ENCODE data around the gene OR8D4.
"Not testable (repeated sequence)": the region's sequence is repeated elsewhere in the genome, so short reads cannot be mapped to it uniquely, and the experiment has no call there.

OR8D4 gene

DNA sequence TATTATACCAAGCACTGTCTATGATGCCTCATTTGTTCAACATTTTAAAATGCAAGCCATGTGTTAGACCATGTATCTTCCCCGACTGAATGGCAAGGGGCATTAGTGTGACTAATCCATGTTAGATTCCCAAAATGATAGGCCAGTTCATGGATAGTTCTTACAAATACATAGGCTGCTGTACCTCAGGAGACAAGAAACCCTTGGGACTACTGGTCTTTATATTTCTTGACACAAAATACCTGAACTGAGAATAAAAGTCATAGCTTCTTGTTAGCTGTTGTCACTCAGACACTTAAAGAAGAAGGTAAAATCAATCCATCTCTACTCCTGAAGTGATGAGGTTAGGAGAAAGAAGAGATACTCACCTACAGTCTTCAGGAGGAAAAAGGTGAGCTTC, at the start of gene OR8D4:
Gene OR8D4, plus strand, starts transcription at position 301 of the 400 bp plus-strand sequence. CDS start 4,265 bp downstream, outside the sequence.
- no peak within 1 kb of the TSS for H3K4me3 ChIP-seq (ENCODE audit: low read length)
- no peak for DNase-seq (ENCODE audit: low read depth)
- no peak for TF ChIP-seq CTCF (conservative IDR thresholded peaks at IDR 0.05; ENCODE audit: low read depth, low read length)

- H3K4me3 ChIP-seq (ENCODE audit: low read length): no peak overlapping the region
- no peak for TF ChIP-seq CTCF (conservative IDR thresholded peaks at IDR 0.05; ENCODE audit: low read depth, low read length)
- DNase-seq (ENCODE audit: low read depth): no peak
These were observed 49.6 kb upstream of the OR8D4 start for GRCh38 chr11:123852321-123852720.

GRCh38 chr11:123853038-123853437, 48.9 kb upstream of the OR8D4 start:
- H3K4me3 ChIP-seq (ENCODE audit: low read length): no peak overlapping the region
- no peak for DNase-seq (ENCODE audit: low read depth)
- no peak for TF ChIP-seq CTCF (conservative IDR thresholded peaks at IDR 0.05; ENCODE audit: low read depth, low read length)

DNA sequence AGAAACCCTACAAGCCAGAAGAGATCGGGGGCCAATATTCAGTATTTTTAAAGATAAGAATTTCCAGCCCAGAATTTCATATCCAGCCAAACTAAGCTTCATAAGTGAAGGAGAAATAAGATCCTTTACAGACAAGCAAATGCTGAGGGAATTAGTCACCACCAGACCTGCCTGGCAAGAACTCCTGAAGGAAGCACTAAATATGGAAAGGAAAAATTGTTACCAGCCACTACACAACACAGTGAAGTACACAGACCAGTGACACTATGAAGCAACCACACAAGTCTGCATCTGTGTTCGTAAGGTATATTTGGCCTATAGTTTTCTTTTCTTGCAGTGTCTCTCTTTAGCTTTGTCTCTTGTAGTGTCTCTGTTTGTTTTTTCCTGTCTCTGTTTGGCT, 45.5 kb upstream of the OR8D4 start:
- no peak for TF ChIP-seq CTCF (conservative IDR thresholded peaks at IDR 0.05; ENCODE audit: low read depth, low read length)
- DNase-seq (ENCODE audit: low read depth): no peak
- no peak overlapping the region for H3K4me3 ChIP-seq (ENCODE audit: low read length)

DNA sequence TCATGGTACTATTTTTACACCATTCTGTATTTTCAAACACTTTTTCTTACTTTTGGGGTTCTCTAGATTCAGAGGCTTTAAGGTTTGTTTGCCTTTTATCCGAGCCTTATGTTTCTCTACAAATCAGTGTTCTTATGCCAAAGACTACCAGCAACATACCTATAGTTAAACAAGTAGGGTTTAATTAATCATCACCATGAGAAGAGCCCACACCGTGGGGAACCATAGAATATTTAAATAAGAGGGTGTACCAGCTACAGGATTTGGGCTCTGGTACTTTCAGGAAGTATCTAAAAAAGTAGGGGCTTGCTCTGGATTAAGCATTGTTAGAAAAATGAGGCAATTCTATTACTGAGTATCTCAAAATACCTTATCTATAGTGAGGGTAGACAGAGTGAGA, 42.2 kb upstream of the OR8D4 start:
- no peak for DNase-seq (ENCODE audit: low read depth)
- TF ChIP-seq CTCF (conservative IDR thresholded peaks at IDR 0.05; ENCODE audit: low read depth, low read length): no peak
- no peak overlapping the region for H3K4me3 ChIP-seq (ENCODE audit: low read length)

- not testable (repeated sequence) for H3K4me3 ChIP-seq (ENCODE audit: low read length); DNase-seq (ENCODE audit: low read depth)
These were observed 36.7 kb upstream of the OR8D4 start for GRCh38 chr11:123865293-123865692.

- DNase-seq (ENCODE audit: low read depth); H3K4me3 ChIP-seq (ENCODE audit: low read length): not testable (repeated sequence)
These were observed 34.2 kb upstream of the OR8D4 start for GRCh38 chr11:123867795-123868194.

DNA sequence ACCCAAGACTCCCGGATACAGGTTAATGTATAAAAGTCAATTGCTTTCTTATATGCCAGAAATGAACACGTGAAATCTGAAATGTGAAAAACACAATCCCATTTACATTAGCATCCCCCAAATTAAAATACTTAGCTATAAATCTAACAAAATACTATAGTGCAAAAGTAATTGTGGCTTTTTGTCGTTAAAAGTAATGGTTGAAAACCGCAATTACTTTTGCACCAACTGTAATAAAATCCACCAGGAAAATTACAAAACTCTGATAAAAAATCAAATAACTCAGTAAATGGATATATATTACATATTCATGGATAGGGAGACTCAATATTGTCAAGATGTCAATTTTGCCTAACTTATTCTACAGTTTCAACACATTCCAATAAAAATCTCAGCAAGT, 21.1 kb upstream of the OR8D4 start:
- DNase-seq (ENCODE audit: low read depth): no peak
- no peak overlapping the region for H3K4me3 ChIP-seq (ENCODE audit: low read length)
- no peak for TF ChIP-seq CTCF (conservative IDR thresholded peaks at IDR 0.05; ENCODE audit: low read depth, low read length)
